Measurements from ENCODE around the gene GRIN1.

Gene GRIN1

GRCh38 chr9:137178939-137179630, 40.1 kb downstream of the GRIN1 start:
- DNase-seq = no peak

DNA sequence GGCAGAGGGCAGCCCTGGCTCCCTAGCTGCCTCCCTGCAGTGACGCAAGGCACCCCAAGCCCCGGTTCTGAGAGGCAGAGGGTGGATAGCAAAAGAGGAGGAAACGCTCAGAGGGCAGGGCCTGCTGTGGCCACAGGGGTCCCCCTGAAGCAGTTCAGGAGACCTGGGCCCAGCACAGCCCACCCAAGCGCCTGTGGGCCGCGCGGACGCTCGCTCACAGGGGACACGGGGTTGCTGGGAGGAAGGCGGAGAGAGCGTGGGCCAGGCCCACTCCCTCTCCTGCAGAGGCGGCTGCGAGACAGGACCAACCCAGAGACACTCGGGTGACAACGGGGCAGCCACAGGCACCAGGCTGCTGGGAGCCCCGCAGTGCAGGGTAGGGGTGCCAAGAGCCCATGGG, 40.8 kb downstream of the GRIN1 start:
- no peak for DNase-seq

- no peak for DNase-seq
These were observed 41.5 kb downstream of the GRIN1 start for GRCh38 chr9:137180491-137180890.

- no peak for DNase-seq
These were observed 42.7 kb downstream of the GRIN1 start for GRCh38 chr9:137181680-137182079.

GRCh38 chr9:137182836-137183235, 43.9 kb downstream of the GRIN1 start:
- DNase-seq = no peak

GRCh38 chr9:137183980-137184595, 45.1 kb downstream of the GRIN1 start:
- DNase-seq = no peak

DNA sequence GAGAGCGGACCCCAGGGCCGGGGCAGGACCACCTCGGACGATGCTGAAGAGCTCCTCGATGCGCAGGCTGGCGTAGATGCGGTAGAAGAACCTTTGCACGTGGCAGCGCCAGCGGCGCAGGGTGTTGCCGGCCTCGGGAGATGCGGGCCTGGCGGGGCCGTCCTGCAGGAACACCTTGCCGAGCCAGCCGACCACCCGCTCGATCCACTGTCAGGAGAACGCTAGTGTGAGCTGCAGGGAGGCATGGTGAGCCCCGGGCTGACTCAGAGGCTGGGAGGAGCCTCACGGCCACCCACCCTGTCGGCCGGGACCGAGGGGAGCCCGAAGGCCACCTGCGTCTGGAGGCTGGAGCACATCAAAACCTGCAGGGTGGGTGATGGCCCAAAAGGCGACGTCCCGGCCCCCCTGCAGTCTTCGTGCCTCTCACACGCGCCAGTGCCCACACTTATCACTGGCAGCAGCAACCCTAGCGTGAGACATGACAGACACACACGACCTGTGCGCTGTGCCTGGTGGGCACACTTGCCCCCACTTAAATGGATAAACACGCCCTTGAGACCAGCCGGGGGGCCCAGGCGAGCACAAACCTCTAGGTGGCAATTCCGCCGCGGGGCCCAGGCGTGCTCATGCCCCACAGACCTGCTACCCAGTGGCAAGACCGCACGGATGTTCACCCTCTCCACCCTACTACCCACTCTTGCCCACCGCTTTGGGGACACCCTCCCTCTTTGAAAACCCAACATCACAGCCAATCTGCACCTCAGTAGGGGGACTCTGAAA, 46.1 kb downstream of the GRIN1 start:
- DNase-seq = no peak

DNA sequence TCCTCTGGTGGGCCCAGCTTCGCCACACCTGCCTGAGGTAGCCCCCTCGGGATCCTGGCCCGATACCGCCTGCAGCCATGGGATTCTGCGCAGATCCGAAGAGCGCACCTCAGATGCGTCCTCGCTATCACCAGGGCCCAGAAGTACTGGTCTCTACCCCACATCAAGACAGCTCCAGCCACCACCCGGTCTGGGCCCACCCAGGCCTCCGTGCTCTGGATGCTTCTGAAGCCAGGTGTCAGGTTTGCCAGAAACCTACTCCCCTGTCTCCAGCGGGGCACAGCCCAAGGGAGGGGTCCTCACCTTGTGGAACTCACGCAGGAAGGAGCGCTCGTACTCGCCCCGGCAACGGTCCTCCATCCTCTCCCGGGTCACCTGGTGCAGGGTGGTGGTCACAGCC, 47.0 kb downstream of the GRIN1 start:
- DNase-seq = no peak

DNA sequence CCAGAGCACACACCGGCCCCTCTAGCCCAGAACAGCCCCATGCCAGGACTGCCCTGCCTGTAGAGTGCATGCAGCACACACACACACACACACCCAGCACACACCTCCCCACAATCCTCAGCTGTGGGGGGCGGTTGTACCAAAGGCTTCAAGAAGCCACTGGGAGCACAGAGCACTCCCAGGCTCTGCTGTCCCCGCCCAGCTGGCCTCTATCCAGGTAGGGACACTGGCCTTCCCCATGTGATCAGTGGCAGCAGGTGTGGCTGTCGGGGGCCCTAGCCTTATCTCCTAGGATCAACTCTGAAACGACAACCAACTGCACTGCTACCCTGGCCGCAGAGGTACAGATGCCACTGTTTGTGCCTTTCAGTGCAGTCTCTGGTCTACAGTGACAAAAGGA, 47.4 kb downstream of the GRIN1 start:
- no peak for DNase-seq

GRCh38 chr9:137187386-137187785, 48.4 kb downstream of the GRIN1 start:
- DNase-seq = no peak

DNA sequence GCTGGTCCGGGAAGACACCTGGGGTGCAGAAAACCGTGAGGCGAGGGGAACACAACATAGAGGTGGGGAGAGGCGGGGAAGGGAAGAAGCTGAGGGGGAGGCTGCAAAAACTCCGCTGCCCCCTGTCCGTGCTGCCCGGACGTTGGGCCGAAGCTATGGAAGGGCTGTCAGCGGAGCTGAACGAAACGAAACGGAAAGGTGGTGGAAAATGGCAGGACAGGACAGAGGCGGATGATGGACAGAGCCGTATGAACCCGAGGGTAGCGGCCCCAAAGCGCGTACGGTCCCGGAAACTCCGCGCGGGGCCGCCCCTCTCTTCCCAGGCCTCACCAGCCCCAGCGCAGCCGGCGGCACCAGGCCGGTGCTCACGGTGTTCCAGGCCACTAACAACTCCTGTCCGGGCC, 49.1 kb downstream of the GRIN1 start:
- DNase-seq = no peak

DNA sequence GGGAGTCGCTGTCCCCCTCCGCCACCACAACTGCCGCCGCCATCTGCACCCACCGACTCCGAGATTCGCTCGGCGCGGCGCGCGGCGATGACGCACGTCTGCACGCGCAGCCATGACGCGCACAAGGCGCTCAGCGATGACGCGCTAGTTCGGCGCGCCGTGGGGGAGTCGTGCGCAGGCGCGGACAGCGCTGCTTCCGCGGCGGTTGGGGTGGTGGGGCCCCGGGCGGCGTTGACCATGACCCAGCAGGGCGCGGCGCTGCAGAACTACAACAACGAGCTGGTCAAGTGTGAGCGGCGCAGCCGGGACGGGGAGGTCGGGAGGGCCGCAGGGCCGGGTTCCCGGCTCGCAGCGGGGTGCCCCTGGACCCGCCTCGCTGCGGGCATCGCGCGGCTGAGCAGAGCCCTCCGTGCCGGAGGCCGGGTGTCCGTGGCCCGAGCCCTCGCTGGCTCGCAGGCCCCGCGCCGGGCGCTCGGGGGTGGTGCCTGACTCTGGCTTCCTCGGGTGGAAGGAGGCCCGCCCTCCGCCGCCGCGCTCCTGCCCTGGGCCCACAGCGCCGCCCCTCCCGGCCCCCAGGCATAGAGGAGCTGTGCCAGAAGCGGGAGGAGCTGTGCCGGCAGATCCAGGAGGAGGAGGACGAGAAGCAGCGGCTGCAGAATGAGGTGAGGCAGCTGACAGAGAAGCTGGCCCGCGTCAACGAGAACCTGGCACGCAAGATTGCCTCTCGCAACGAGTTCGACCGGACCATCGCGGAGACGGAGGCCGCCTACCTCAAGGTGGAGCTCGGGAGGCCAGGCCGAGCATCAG, 49.7 kb downstream of the GRIN1 start, which contains the start of the genes ANAPC2 and SSNA1:
Gene ANAPC2 (minus strand): TSS at position 71 of the 807 bp plus-strand sequence. CDS start 28 bp downstream, at position 43.
Gene SSNA1 (plus strand): TSS at position 187 of the 807 bp plus-strand sequence. CDS start 51 bp downstream, at position 238.
- DNase-seq = peak; percentile 93 to 98 (median 97)

DNA sequence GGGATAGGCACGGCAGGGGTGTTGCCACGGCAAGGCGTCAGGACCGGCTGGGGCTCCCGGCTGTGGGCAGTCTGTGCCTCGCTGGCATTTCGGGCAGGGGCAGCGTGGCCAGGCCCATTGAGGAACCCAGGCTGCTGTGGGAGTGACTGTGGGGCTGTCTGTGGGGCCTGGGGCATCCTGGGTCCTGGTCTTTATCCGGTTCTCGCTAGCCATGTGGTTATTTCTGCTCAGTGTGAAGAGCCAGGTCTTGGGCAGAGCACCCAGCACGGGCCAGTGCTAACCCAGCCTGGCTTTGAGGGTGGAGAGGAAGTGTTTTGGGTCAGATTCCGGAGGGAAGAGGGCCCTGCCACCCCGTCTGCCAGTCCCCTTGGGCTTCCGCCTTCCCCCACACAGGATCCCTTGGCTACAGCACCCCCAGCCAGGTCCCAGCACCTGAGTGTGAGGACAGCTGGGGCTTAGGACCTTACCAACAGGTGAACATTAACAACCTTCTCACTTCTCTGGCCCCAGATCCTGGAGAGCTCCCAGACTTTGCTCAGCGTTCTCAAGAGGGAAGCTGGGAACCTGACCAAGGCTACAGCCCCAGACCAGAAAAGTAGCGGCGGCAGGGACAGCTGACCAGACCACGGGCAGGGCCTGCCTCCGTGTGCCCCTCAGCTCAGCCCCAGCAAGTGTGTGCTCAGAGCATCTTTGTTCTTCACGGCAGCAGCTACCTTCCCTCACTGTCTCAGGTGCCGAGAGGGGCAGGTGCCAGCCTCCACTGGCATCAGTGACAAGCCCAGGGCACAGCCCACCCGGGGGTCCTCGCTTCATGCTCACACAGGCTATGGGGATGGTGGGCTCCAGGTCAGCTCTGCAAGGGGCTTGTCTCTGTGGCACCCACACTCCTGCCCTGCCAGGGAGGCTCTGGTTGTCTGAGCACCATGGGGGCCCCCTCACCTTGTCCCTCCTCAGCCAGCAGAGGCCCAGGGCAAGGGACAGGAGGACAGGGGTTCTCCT, 50.6 kb downstream of the GRIN1 start:
- no peak for DNase-seq

- no peak for DNase-seq
These were observed 51.4 kb downstream of the GRIN1 start for GRCh38 chr9:137190315-137190856.

GRCh38 chr9:137191245-137191644, 52.3 kb downstream of the GRIN1 start:
- DNase-seq = no peak

DNA sequence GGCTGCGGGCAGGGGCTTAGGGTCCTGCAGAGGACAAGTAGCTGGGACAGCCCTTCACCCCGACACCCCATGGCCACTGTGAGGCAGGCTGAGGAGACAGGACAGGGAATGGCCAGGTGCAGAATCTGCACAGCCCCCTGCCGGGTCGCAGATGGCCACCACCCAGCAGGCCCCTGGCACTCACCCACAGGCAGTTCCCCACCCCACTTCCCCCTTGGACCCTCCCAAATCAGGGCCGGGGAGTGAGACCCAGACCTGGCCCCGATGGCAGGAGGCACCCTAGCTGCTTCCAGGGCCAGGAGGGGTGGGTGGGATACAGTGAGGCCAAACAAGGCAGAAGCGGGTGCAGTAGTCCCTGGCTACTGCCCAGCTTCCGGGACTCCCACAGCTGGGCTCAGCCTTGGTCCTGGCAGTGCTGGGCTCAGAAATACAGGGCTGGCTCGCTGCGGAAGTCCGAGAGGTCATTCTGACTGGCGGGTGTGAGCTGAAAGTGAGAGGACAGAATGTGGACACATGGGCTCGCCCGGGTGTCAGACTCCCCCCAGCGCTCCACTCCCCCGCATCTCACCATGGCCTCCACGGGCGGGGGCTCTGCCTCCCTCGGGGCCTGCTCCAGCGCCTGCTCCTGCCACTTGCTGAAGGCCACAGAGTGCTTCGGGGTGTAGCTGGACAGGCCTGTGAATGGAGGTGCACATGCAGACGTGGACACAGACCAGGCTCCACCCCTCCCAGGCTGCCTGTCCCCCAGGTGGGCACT, 52.9 kb downstream of the GRIN1 start:
- no peak for DNase-seq

GRCh38 chr9:137192448-137192780, 53.5 kb downstream of the GRIN1 start:
- no peak for DNase-seq

DNA sequence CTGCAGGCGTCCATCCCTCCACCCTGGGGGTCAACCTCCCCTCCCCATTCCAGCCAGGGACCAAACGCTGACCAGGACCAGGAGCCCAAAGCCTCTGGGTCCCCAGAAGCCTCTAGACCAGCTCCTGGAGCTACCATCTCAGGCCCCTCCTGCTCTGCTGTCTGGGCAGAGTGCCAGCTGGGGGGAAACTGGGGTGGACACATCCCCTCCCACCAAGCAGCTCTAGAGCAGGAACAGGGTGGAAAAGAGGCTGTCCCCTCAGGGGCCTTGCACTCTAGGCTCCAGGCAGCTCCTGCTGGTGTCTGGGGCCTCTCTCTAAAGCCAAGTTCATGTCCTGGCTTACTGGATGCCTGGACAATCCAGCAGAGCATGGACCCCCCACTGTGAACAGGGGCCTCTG, 53.9 kb downstream of the GRIN1 start:
- DNase-seq = no peak

- DNase-seq = no peak
These were observed 54.8 kb downstream of the GRIN1 start for GRCh38 chr9:137193771-137194170.

GRCh38 chr9:137194388-137194787, 55.4 kb downstream of the GRIN1 start:
- DNase-seq = peak in 2 of 3 experiments; percentile 48 to 49

GRCh38 chr9:137194909-137195308, 56.0 kb downstream of the GRIN1 start:
- DNase-seq = peak in 2 of 3 experiments; percentile 27 to 82

All from NCI-H1417 (cell line).